ELR (cell line): ENCODE measurements around the gene FAM170B.

Experiments
- DNase-seq: peaks from one replicate; pipeline ENCODE4 v3.0.0-alpha.2; 2015; ENCODE audit warnings: low read depth

FAM170B gene

DNA sequence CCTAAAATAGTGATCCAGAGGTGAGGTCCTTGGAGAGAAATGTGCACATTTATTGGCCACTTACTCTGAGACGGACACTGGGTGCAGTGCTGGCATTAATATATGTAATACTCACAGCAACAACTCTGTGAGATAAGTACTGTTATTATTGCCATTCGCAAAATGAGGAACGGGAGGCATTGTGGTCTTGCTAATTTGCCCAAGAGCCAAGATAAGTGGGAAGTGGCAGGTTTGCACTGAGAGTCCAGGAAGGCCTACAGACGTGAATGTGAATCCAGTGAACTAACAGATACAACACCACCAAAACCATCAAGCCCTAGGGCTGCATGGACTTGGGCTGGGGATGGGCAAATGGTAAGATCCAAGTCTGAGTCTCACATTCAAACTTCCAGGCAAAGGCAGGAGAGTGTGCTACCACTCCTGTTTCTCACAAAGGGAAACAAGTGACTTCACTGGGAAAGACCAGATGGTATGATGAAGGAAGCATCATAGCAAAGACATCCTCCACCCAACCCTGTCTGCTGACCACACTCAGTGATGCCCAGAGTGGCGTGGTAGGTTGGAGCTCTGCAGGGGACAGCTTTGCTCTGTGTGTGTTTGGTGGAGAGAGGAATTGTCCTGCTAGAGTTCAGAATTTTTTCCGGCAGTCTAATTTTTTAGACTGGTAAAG is 35.1 kb upstream of the FAM170B start:
- DNase-seq: peak; percentile 30

DNA sequence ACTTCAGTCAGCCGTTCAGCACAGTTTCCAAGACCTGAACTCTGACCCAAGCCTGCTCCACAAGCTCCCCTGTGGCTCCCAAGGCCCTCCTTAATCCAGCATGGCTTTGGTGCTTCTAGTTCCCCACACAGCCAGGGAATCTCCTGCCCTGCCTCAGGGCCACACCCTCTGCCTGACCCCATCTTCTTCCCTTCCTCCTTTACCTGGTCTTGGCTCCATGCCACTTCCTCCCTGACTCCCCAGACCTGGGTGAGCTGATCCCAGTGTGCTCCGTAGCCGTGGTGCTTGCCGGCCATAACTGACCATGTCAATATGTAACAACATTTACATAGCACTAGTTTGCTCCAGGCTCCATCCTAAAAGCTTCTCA is 34.3 kb upstream of the FAM170B start:
- no peak for DNase-seq

DNA sequence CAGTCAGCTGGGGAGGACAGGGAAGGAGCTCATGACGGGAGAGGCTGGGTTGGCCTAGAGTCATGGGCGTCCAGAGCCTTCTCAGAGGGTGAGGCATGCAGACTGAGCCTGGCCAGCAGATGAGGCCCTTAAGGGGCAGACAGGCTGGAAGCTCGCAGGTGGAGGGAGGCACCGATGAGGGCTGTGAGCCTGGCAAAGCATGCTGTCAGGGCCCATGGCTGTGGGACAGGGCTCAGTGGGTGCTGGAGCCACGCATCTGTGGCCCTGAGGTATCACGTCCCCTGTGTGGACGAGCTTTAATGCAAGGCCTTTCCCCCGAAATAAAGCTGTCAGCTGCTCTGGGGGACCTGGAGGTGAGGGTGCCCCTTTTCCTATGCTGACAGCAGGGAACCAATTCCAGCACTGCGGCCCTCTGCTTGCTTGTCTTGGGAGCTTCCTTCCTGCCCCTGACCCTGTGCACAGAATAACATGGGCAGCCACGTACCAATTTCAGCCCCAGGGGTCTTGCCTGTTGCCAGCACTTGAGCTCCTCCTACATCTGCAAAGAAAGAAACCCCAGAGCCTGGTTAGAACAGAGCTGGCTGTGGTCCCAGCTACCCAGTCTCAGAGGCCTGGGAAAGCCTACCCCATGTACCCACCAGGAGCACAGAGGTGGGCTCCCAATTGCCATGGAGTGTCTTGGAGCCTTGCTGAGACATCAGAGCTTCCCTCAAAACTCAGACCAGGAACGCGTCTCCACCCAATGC is 33.8 kb upstream of the FAM170B start:
- DNase-seq: no peak

DNA sequence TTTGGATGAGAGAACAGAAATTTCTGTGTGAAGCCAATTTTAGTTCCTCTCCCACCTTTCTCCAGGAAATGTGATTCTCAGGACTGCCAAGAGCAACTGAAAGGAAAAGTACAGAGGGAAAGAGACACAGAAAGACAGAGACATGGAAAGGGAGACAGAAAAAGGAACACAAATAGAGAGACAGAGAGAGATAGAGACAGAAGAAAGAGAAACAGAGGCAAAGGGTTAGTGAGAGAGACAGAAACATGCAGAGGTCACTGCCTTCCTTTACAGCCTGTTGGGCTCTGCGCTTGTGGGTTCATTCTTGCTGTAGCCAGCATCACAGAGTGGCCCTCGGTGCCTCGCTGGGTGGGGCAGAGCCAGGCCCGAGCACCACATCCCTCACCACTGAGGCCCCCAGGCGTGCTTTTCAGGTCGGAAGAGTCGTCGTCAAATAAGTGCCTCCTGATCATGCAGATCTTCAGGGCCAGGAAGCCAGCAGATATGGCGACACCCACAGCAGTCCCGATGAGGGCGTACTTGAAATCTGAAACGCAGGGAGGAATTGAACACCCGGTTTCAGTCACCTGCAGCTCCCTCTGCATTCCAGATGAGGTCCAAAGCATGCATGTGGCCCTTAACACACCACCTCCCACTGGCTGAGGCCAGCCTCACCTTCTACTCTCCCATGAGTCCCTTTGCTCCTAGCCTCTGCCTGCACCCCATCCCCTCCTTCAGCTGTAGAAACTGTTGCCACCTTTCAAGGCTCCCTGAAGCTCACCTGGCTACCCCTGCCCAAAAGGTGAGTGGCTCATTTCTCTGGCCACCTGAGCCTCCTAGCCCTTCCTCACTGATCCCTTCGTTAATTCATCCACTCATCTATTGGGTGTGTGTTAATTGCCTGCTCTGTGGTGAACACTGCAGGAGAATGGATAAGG is 32.9 kb upstream of the FAM170B start:
- no peak for DNase-seq

DNA sequence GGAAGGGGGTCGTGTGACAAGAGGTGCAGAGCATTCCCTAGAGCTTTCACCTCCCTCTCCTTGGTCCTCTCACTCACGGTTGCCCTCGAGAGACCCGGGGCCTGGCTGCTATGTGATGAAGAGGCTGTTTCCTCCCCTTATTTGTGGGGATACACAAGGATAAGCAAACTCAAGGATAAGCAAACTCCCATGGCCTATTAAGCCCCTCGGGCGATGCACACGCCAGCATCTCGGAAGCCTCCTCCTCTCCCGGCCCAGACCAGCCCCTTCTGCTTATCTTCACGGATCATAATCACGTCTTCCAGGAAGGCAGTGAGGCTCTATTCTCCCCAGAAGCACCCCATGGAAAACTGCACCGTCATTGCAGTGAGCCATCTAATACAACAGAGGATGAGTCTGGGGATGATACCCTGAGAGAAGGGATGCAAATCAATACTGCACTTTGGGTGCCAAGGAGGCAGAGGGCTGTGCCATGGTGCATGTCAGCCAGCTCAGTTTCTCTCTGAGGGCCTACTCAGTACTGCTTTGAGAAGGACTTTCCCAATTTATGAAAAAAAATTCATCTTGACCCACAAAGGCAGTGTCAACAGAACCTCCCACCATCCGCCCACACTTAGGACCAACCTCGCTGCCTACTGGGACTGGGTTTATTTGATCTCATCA is 32.1 kb upstream of the FAM170B start:
- DNase-seq: no peak

DNA sequence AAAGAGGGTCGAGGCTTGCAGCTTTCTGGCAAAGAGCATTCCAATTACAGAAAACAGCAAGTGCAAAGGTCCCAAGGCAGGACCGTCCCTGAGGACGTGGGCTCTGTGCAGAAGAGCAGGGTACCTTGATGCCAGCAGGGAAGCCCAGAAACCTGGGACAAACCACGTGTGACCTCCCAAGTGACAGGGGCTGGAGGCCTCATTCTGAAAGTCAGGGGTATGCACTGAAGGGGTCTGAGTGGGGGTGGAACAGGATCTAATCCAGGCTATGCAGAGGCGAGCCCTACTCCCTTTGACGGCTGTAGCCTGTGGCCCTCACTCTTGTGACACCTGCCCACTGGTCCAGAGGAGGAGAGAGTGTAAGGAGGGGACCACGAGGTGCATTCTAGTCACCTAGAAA is 31.4 kb upstream of the FAM170B start:
- no peak for DNase-seq

- DNase-seq: peak; percentile 29
These were observed 30.9 kb upstream of the FAM170B start for GRCh38 chr10:49164559-49165188.

- DNase-seq: peak; percentile 94
These were observed 29.9 kb upstream of the FAM170B start for GRCh38 chr10:49163741-49164140.

- no peak for DNase-seq
These were observed 29.0 kb upstream of the FAM170B start for GRCh38 chr10:49162761-49163310.

- peak; percentile 39 for DNase-seq
These were observed 28.2 kb upstream of the FAM170B start for GRCh38 chr10:49162063-49162462.

- peak; percentile 77 for DNase-seq
These were observed 27.7 kb upstream of the FAM170B start for GRCh38 chr10:49161411-49161997.

GRCh38 chr10:49160814-49161213 is 27.0 kb upstream of the FAM170B start:
- DNase-seq: no peak

DNA sequence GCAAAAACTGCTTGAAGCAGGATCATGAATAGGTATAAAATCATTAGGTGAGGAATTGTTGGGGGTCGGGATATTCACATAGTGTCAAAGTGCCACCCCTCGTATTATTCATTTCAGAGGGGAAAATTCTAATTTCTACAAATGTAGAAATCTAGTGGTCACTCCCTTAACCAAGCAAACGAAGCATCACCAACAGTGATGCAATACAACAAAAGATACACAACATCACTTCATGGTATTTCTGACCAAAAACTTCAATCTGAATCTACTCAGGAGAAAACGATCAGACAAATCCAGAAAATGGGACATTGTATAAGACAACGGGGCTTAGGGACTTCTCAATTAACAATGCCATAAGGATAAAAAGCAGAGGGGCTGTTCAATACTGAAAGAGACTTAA is 26.3 kb upstream of the FAM170B start:
- no peak for DNase-seq

GRCh38 chr10:49158915-49159314 is 25.1 kb upstream of the FAM170B start:
- DNase-seq: peak; percentile 22

- no peak for DNase-seq
These were observed 24.6 kb upstream of the FAM170B start for GRCh38 chr10:49158404-49158803.

- no peak for DNase-seq
These were observed 23.4 kb upstream of the FAM170B start for GRCh38 chr10:49157229-49157628.

DNA sequence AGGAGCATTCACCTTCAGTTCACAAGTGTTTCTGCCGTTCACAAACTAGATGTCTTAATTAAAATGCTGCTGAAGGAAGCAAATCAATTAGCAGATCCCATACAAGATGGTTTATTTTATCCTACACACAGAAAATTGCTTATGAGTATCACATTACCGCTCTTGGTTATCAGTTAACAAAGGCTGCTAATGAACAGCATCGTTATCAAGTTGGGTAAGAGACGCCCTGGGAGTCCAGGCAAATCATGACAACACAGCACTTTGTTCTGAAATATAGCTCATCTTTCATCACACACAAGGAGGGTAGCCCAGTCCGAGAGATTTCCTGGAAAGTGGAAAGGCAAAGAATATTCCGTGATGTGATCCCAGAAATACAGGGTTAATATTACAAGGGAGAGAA is 20.8 kb upstream of the FAM170B start:
- no peak for DNase-seq

- peak; percentile 75 for DNase-seq
These were observed 20.1 kb upstream of the FAM170B start for GRCh38 chr10:49153971-49154370.

- DNase-seq: no peak
These were observed 19.3 kb upstream of the FAM170B start for GRCh38 chr10:49153115-49153514.

GRCh38 chr10:49152663-49153062 is 18.8 kb upstream of the FAM170B start:
- no peak for DNase-seq

DNA sequence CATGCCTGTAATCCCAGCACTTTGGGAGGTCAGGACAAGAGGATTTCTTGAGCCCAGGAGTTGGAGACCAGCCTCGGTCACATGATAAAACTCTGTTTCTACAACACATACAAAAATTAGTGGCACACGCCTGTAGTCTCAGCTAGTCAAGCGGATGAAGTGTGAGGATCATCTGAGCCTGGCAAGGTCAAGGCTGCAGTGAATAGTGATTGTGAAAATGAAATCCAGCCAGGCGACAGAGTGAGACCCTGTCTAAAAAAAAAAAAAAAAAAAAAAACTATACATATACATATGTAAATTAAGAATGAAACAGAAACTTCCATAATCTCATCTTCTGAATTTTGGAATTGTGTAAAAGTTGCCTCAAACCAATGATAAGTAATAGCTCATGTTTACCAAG is 18.2 kb upstream of the FAM170B start:
- no peak for DNase-seq
